Astrocyte of the cerebellum (primary cell): ENCODE results near the gene EGFR.

ENCODE experiments used
- DNase-seq: peaks from one replicate; pipeline ENCODE4 v3.0.0-alpha.2; 2011; ENCODE audit warnings: low read depth
- H3K4me3 ChIP-seq: 2 replicates; pipeline ENCODE4 v1.5.1; 2011; ENCODE audit warnings: mild to moderate bottlenecking, low read depth, low read length, moderate library complexity
- CTCF ChIP-seq: IDR thresholded peaks from 2 replicates; pipeline ENCODE4 v1.5.1; 2012; ENCODE audit warnings: low read length, low read depth, moderate library complexity, mild to moderate bottlenecking; ENCODE audit errors: missing control alignments
- in situ Hi-C: cut with HindIII; loops from 2 replicates; pipeline ENCODE4 v1.10.0; 2017; ENCODE audit warnings: low sequenced_read_pairs

The EGFR gene

GRCh38 chr7:55070271-55070743 is 51.5 kb downstream of the EGFR start:
- H3K4me3 ChIP-seq = no peak overlapping the region
- in situ Hi-C loops = loop anchor here (25.0 kb wide), 1 partner anchor 258 kb away; no protein-coding TSS in a partner anchor
- TF ChIP-seq CTCF = no peak
- DNase-seq = no peak

- DNase-seq = no peak
- H3K4me3 ChIP-seq = no peak overlapping the region
- no peak for TF ChIP-seq CTCF
- in situ Hi-C loops = loop anchor here (25.0 kb wide), 1 partner anchor 259 kb away; no protein-coding TSS in a partner anchor
These were observed 52.0 kb downstream of the EGFR start for GRCh38 chr7:55070854-55071253.

GRCh38 chr7:55071411-55072175 is 52.8 kb downstream of the EGFR start:
- in situ Hi-C loops = loop anchor here (25.0 kb wide), 1 partner anchor 259 kb away; no protein-coding TSS in a partner anchor
- DNase-seq = no peak
- no peak for TF ChIP-seq CTCF
- no peak overlapping the region for H3K4me3 ChIP-seq

- no peak for DNase-seq
- no peak overlapping the region for H3K4me3 ChIP-seq
- no peak for TF ChIP-seq CTCF
- in situ Hi-C loops = loop anchor here (25.0 kb wide), 1 partner anchor 260 kb away; no protein-coding TSS in a partner anchor
These were observed 53.4 kb downstream of the EGFR start for GRCh38 chr7:55072251-55072650.

DNA sequence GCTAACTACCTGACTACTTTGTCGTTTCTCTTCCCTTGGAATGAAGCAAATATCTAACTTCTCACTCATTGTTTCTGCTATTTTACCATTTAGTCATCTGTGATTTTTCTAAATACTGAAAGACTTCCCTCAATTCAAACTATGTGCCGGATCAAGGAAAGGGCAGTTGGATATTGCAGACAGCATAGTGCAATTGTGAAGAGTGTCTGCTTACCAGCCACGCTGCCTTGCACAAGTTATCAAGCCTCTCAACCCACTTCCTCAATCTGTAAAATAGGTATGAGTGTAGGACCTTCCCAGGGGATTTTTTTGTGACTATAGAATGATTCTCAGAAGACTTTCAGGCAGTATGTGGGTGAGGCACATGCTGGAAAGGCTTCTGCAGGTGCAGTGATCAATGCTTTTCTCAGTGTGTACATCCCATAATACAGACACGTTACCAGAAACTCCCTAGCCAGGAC is 54.3 kb downstream of the EGFR start:
- DNase-seq = no peak
- no peak overlapping the region for H3K4me3 ChIP-seq
- no peak for TF ChIP-seq CTCF
- in situ Hi-C loops = loop anchor here (25.0 kb wide), 1 partner anchor 261 kb away; no protein-coding TSS in a partner anchor

DNA sequence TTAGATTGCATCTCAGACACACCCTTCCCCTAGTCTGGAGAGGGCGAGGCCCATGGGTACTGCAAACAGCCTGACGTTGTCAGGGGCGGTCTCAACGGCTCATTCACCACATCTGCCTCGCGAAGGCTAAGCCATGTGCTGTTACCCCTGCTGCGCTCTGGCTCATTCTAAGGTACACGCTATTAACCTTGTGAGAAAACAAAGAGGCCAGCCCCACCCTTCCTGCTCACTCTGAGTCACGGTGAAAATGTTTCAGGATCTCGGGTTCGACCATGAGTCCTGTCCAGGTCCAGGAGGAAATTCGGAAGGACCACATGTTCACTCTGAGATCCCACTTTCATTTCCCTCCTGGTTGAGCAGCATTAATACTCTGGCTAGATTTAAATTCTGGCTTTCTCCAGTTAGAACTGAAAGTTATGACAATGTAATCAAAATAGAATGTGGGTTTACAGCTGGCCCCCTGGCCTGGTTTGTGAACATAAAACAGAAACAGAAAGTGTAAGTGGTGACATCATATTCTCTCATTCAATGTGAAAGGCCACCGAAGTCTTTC is 55.2 kb downstream of the EGFR start:
- no peak for TF ChIP-seq CTCF
- peak; percentile 92 for DNase-seq
- peak overlapping the region; percentile 10 for H3K4me3 ChIP-seq
- in situ Hi-C loops = loop anchor here (25.0 kb wide), 1 partner anchor 262 kb away; no protein-coding TSS in a partner anchor
